Forelimb muscle (tissue), 1 donor: Measurements from ENCODE around the gene TMEM119. TPM values are rescaled to one million over a fixed set of nuclear protein-coding genes. Genes with fewer than 3 reads are reported as not detected.

Experiments used
- polyA plus RNA-seq: library from polyadenylated mRNA; unstranded; fragments of 120-200 nt; gene quantifications from one replicate; pipeline ENCODE4 v1.2.1, GENCODE V29; 2013; ENCODE audit not compliant: insufficient read length

TMEM119 gene
- polyA plus RNA-seq, 1 donor, result 30.2 TPM

Other genes starting within 250 kb of the TMEM119 start
- 1.9 TPM for gene FICD, start 82.8 kb downstream of the TMEM119 start, polyA plus RNA-seq
- gene SART3, start 36.9 kb downstream of the TMEM119 start, polyA plus RNA-seq, result 31.9 TPM
- 98.7 TPM for gene ISCU, start 35.5 kb downstream of the TMEM119 start, polyA plus RNA-seq
- 3.8 TPM for gene SELPLG, start 35.8 kb upstream of the TMEM119 start, polyA plus RNA-seq
- 71.6 TPM for gene CORO1C, start 133.4 kb upstream of the TMEM119 start, polyA plus RNA-seq